ENCODE data around the gene ANKRD6. TPM values are rescaled to one million over a fixed set of nuclear protein-coding genes. Genes with fewer than 3 reads are reported as not detected.

ANKRD6 gene
- total and polyA plus RNA-seq, 2 donors (not counting 3 experiments of a cell fraction or from before 2014, with no cell fraction given) = 3.4 to 9.6 TPM

GRCh38 chr6:89589297-89590025, 156.5 kb downstream of the ANKRD6 start:
- Histone ChIP-seq H3K36me3 (ENCODE audit: control insufficient read depth in 2 of 2, extremely low read depth in 1 of 2, insufficient read depth in 2 of 2, low read length in 2 of 2) (no peaks in the 10 kb centered on the region), H3K4me3 (replicated peaks in 1 of 3; ENCODE audit: insufficient read depth in 1 of 3, low read depth in 1 of 3, low read length in 3 of 3) (no peak overlapping the region), H3K27ac (ENCODE audit: insufficient read depth, low read depth, low read length) (no peak overlapping the region), H3K4me2 (ENCODE audit: insufficient read depth, low read length) (no peak overlapping the region), H3K79me2 (ENCODE audit: control insufficient read depth, insufficient read depth, low read length) (no peaks in the 10 kb centered on the region), H3K4me1 (ENCODE audit: control insufficient read depth, extremely low read depth, insufficient read depth, low read length) (no peaks in the 10 kb centered on the region), H3K9me1 (replicated peaks; ENCODE audit: control insufficient read depth, extremely low read depth, insufficient read depth, low read length) (no peaks in the 10 kb centered on the region), H3K27me3 (ENCODE audit: control insufficient read depth in 2 of 2, insufficient read depth in 2 of 2, low read length in 2 of 2) (no peaks in the 10 kb centered on the region), H3K9me3 (replicated peaks; ENCODE audit: control insufficient read depth, insufficient read depth, low read length) (no peaks in the 10 kb centered on the region), H4K20me1 (replicated peaks; ENCODE audit: control insufficient read depth, extremely low read depth, insufficient read depth, low read length) (no peaks in the 10 kb centered on the region), H2AFZ (ENCODE audit: low read depth, low read length) (no peak overlapping the region), H3K9ac (replicated peaks; ENCODE audit: extremely low read depth, insufficient read depth, low read length) (no peak overlapping the region)
- DNase-seq (ENCODE audit: low read depth, low spot score) (no peak), FAIRE-seq (no peak)
- TF ChIP-seq FOS (IDR thresholded peaks at IDR 0.05; ENCODE audit: borderline replicate concordance, insufficient read depth, low read length) (no peak), EZH2 (IDR thresholded peaks at IDR 0.05; ENCODE audit: borderline replicate concordance, low read depth, low read length, severe bottlenecking) (no peak), POLR2AphosphoS5 (IDR thresholded peaks at IDR 0.05; ENCODE audit: insufficient read depth, low read depth, low read length) (no peak), POLR2A (IDR thresholded peaks at IDR 0.05; ENCODE audit: low read depth, low read length) (no peak), MYC (IDR thresholded peaks at IDR 0.05; ENCODE audit: low read depth, low read length) (no peak), JUN (IDR thresholded peaks at IDR 0.05; ENCODE audit: borderline replicate concordance, insufficient read depth, insufficient read length, low read depth) (no peak), GATA2 (IDR thresholded peaks at IDR 0.05; ENCODE audit: insufficient read depth, insufficient read length, low read depth, low read length) (no peak), MAX (IDR thresholded peaks at IDR 0.05; ENCODE audit: insufficient read depth, insufficient read length) (no peak), CTCF (IDR thresholded peaks at IDR 0.05; ENCODE audit: extremely low read depth in 1 of 2, insufficient read depth in 1 of 2, low read depth in 1 of 2, low read length in 2 of 2) (no peak)
- ChIA-PET POLR2A (no interaction called here), CTCF (no interaction called here)
- dilution Hi-C loops (cut with MboI; ENCODE audit: extremely low pct_ligation_motif_present, low sequenced_read_pairs) (no loop called here), intact Hi-C loops (cut with micrococcal nuclease) (no loop called here)
- BruUV-seq (replicated peaks) = no TSS peak
